NT2/D1 (cell line): ENCODE data around the gene ALDH16A1.

ENCODE experiments used
- SUZ12 ChIP-seq: IDR thresholded peaks from 2 replicates; pipeline ENCODE4 v1.6.1; 2011; ENCODE audit not compliant: insufficient read length, insufficient read depth; ENCODE audit errors: extremely low read depth
- YY1 ChIP-seq: IDR thresholded peaks from 2 replicates; pipeline ENCODE4 v1.6.1; 2011; ENCODE audit not compliant: insufficient read length, insufficient read depth

- TF ChIP-seq SUZ12 (no peak), YY1 (no peak)
Measured at GRCh38 chr19:49430678-49431329, 22.2 kb upstream of the ALDH16A1 start.
